K562 (cell line): Measurements from ENCODE around the gene ZNF438. TPM values are rescaled to one million over a fixed set of nuclear protein-coding genes. Genes with fewer than 3 reads are reported as not detected.

Source experiments
- ATAC-seq: fragments of 200-7000 bp; cut with Tn5 transposase; 3 replicates; pipeline ENCODE4 v1.9.1; 2020; ENCODE audit warnings: moderate library complexity
- BruUV-seq: library from RNA; stranded (reverse); fragments of 400-500 nt; replicated peaks from 2 replicates; lab custom pipeline; 2021; lab: Mats Ljungman, UMichigan
- CTCF ChIA-PET: fragments of 300-600 bp; formaldehyde crosslinking; extraction: SDS; loops from one replicate; lab custom pipeline; 2021; ENCODE audit warnings: low intra/inter-chr PET ratio; lab: Yijun Ruan, JAX
- POLR2A ChIA-PET: fragments of 300-600, 350-650 bp; sonication (Branson Sonifier 250); formaldehyde crosslinking; extraction: SDS; loops from one replicate; lab custom pipeline; 2021; ENCODE audit warnings: antibody characterized with exemption, inconsistent platforms; lab: Yijun Ruan, JAX
- DNase-seq, 4 experiments: peaks; one replicate each; pipeline versions ENCODE4 v3.0.0 to v3.0.0-alpha.2; 2011 to 2018; ENCODE audit warnings: low spot score in 3 of 4, mixed read lengths in 3 of 4; ENCODE audit errors: extremely low read depth in 1 of 4
- FAIRE-seq: peaks from 2 replicates; lab custom pipeline; 2011; peaks lifted over from hg19 to GRCh38; lab: Jason Lieb, UNC
- H2AFZ ChIP-seq: 2 replicates; pipeline ENCODE4 v1.6.0; 2011; ENCODE audit warnings: low read depth, low read length, control low read depth, inconsistent platforms
- H3K27ac ChIP-seq: fragments of 200-600 bp; 3 replicates; pipeline ENCODE4 v1.8.0; 2011; ENCODE audit warnings: low read depth, mild to moderate bottlenecking, control low read depth, inconsistent platforms, low read length, moderate library complexity, mixed read lengths; ENCODE audit errors: extremely low read depth
- H3K27me3 ChIP-seq, 2 experiments: fragments of 300-600 bp in 1 of 2; 2 replicates in 1 of 2; 3 replicates in 1 of 2; pipeline versions ENCODE4 v1.6.0 to v1.8.0; 2011; ENCODE audit warnings: inconsistent platforms in 2 of 2, low read length in 2 of 2, mild to moderate bottlenecking in 1 of 2, mixed read lengths in 1 of 2, moderate library complexity in 1 of 2; ENCODE audit not compliant: control insufficient read depth in 2 of 2, insufficient read depth in 2 of 2
- H3K36me3 ChIP-seq: fragments of 300-600 bp; 3 replicates; pipeline ENCODE4 v1.8.0; 2011; ENCODE audit warnings: mild to moderate bottlenecking, low read length, inconsistent platforms; ENCODE audit not compliant: control insufficient read depth, insufficient read depth
- H3K4me1 ChIP-seq, 2 experiments: fragments of 200-600 bp in 1 of 2; replicated peaks in 1 of 2; 2 replicates in 1 of 2; 3 replicates in 1 of 2; pipeline versions ENCODE4 v1.5.1 to v1.8.0; 2011; ENCODE audit warnings: inconsistent platforms in 2 of 2, low read length in 2 of 2, mild to moderate bottlenecking in 1 of 2, mixed read lengths in 1 of 2, moderate library complexity in 1 of 2; ENCODE audit not compliant: control insufficient read depth in 2 of 2, insufficient read depth in 2 of 2
- H3K4me2 ChIP-seq: 2 replicates; pipeline ENCODE4 v1.6.1; 2011; ENCODE audit warnings: low read length, control low read depth, inconsistent platforms, mixed read lengths; ENCODE audit not compliant: insufficient read depth
- H3K4me3 ChIP-seq: fragments of 200-600 bp; sonication (generic), shearing (Covaris generic); 2 replicates; pipeline ENCODE4 v1.5.1; 2016; ENCODE audit warnings: control low read depth, inconsistent platforms
- H3K79me2 ChIP-seq: fragments of 200-600 bp; 3 replicates; pipeline ENCODE4 v1.8.0; 2011; ENCODE audit warnings: low read length, inconsistent platforms; ENCODE audit not compliant: control insufficient read depth, insufficient read depth
- H3K9ac ChIP-seq, 2 experiments: 2 replicates each; pipeline versions ENCODE4 v1.6.0 to v1.6.1; 2011; ENCODE audit warnings: low read depth in 2 of 2, low read length in 2 of 2, control low read depth in 1 of 2, inconsistent platforms in 1 of 2, mild to moderate bottlenecking in 1 of 2, mixed read lengths in 1 of 2; ENCODE audit not compliant: insufficient read depth in 1 of 2
- H3K9me1 ChIP-seq: one replicate; pipeline ENCODE4 v1.6.0; 2011; ENCODE audit warnings: inconsistent platforms, mild to moderate bottlenecking, low read length, moderate library complexity; ENCODE audit not compliant: control insufficient read depth, insufficient read depth
- H3K9me3 ChIP-seq: replicated peaks from 2 replicates; pipeline ENCODE4 v1.5.1; 2011; ENCODE audit warnings: low read depth, low read length, inconsistent platforms; ENCODE audit not compliant: control insufficient read depth, insufficient read depth
- H4K20me1 ChIP-seq: replicated peaks from 2 replicates; pipeline ENCODE4 v1.6.1; 2011; ENCODE audit warnings: low read length, inconsistent platforms, mixed read lengths; ENCODE audit not compliant: control insufficient read depth, insufficient read depth
- ARID2 ChIP-seq: fragments of 450-650 bp; IDR thresholded peaks from 2 replicates; pipeline ENCODE4 v1.6.1; 2017; ENCODE audit warnings: antibody characterized with exemption, mild to moderate bottlenecking
- ASH1L ChIP-seq: fragments of 450-650 bp; IDR thresholded peaks from 2 replicates; pipeline ENCODE4 v1.6.1; 2018; ENCODE audit warnings: borderline replicate concordance, mild to moderate bottlenecking, low read depth; ENCODE audit not compliant: partially characterized antibody
- EP400 ChIP-seq: fragments of 450-650 bp; IDR thresholded peaks from 2 replicates; pipeline ENCODE4 v1.6.1; 2017; ENCODE audit warnings: antibody characterized with exemption, mild to moderate bottlenecking, moderate library complexity
- GTF3C2 ChIP-seq: IDR thresholded peaks from 3 replicates; pipeline ENCODE4 v1.6.1; 2011; ENCODE audit warnings: borderline replicate concordance, mild to moderate bottlenecking, moderate library complexity; ENCODE audit not compliant: insufficient read length; ENCODE audit errors: extremely low read depth
- IRF9 ChIP-seq: fragments of 450-650 bp; IDR thresholded peaks from 2 replicates; pipeline ENCODE4 v1.6.1; 2016; ENCODE audit warnings: missing biosample characterization, missing genetic modification characterization
- MBD1 ChIP-seq: fragments of 250-450 bp; sonication (Bioruptor Pico); IDR thresholded peaks from 2 replicates; pipeline ENCODE4 v1.8.0; 2022; ENCODE audit warnings: inconsistent platforms
- PHF8 ChIP-seq: fragments of 200-600 bp; sonication (generic); IDR thresholded peaks from 2 replicates; pipeline ENCODE4 v1.6.1; 2012; ENCODE audit warnings: mixed run types, mild to moderate bottlenecking, inconsistent platforms, low read length, moderate library complexity, borderline replicate concordance
- SIN3A ChIP-seq, 2 experiments: fragments of 150-350 bp in 1 of 2; IDR thresholded peaks; 2 replicates each; pipeline ENCODE4 v1.6.1; 2011 to 2016; ENCODE audit warnings: borderline replicate concordance in 2 of 2, low read depth in 2 of 2, low read length in 2 of 2, mild to moderate bottlenecking in 2 of 2, moderate library complexity in 2 of 2; ENCODE audit not compliant: control insufficient read depth in 1 of 2
- YY1 ChIP-seq, 3 experiments: IDR thresholded peaks; 2 replicates each; pipeline ENCODE4 v1.6.1; 2011; ENCODE audit warnings: low read length in 2 of 3, mild to moderate bottlenecking in 2 of 3, moderate library complexity in 2 of 3, borderline replicate concordance in 1 of 3, control low read depth in 1 of 3, low read depth in 1 of 3; ENCODE audit not compliant: insufficient read depth in 3 of 3, insufficient replicate concordance in 2 of 3, control insufficient read depth in 1 of 3, insufficient read length in 1 of 3; ENCODE audit errors: extremely low read depth in 1 of 3
- ZNF12 ChIP-seq: sonication (generic); formaldehyde crosslinking; IDR thresholded peaks from 2 replicates; pipeline ENCODE4 v1.4.0; 2020; ENCODE audit warnings: mild to moderate bottlenecking, missing genetic modification reagents
- ZNF253 ChIP-seq: fragments of 250-450 bp; sonication (Bioruptor Pico); conservative IDR thresholded peaks from 2 replicates; pipeline ENCODE4 v1.6.1; 2021; ENCODE audit warnings: mild to moderate bottlenecking
- WGBS: fragments of 100-300 bp; shearing (Covaris generic); methylation state at CpG from one replicate; pipeline ENCODE4 v1.1.6; 2016; ENCODE audit warnings: low coverage, mixed read lengths; ENCODE audit not compliant: insufficient coverage; ENCODE audit errors: missing lambda C conversion rate; 5-methylcytosine and 5-hydroxymethylcytosine counted together
- in situ Hi-C: fragments of 300-500 bp; cut with MboI; formaldehyde crosslinking; loops from 4 replicates; pipeline ENCODE4 v1.15.0; 2018; ENCODE audit warnings: inconsistent platforms, mixed read lengths
- intact Hi-C: fragments of 100-400 bp; cut with micrococcal nuclease; formaldehyde crosslinking; loops from 2 replicates; pipeline ENCODE4 v1.14.2; 2022
- polyA plus RNA-seq, 8 experiments: library from polyadenylated mRNA; depleted of rRNA in 4 of 8; stranded (reverse) in 5 of 8; unstranded in 3 of 8; fragments of >200 nt; fragmentation: Nextera tagmentation in 2 of 8; fragmentation: Illumina TruSeq in 1 of 8; extraction: Ambion mirVana in 2 of 8; extraction: Trizol in 1 of 8; gene quantifications; 2 replicates each; pipeline versions ENCODE4 v1.2.1 to v1.2.3, GENCODE V29; 2011 to 2014; ENCODE audit warnings: inconsistent platforms in 1 of 8, missing spikeins in 1 of 8
- total RNA-seq, 7 experiments: library from RNA; depleted of rRNA in 6 of 7; stranded (reverse); fragments of >200 nt in 6 of 7; fragmentation: Illumina TruSeq in 2 of 7; extraction: Trizol in 2 of 7; gene quantifications; 2 replicates each; pipeline versions ENCODE4 v1.2.1 to v1.2.3, GENCODE V29; 2011 to 2021; ENCODE audit warnings: low replicate concordance in 1 of 7

Gene ZNF438
- total and polyA plus RNA-seq, 9 of the 15 experiments (the other 6 are each of a cell fraction or from before 2014, with no cell fraction given), result 0.45 to 1.5 (median 0.91) TPM

GRCh38 chr10:30820261-30820991, 211.2 kb downstream of the ZNF438 start:
- Histone ChIP-seq H3K9me3 (no peaks in the 10 kb centered on the region), H3K27me3 (peaks cover 0 to 23% of the 10 kb centered on the region in 2 experiments; a peak in 3 of 5 replicates), H3K79me2 (no peaks in the 10 kb centered on the region), H3K27ac (no peak overlapping the region), H3K4me3 (no peak overlapping the region), H3K9me1 (peaks cover 3% of the 10 kb centered on the region), H3K9ac (no peak overlapping the region), H4K20me1 (peaks cover 9% of the 10 kb centered on the region; the same call in 1 of the 2 replicates), H3K36me3 (no peaks in the 10 kb centered on the region), H2AFZ (no peak overlapping the region), H3K4me1 (peaks cover 21 to 31% of the 10 kb centered on the region in 2 experiments), H3K4me2 (no peak overlapping the region)
- POLR2A ChIA-PET, result interaction anchor here (0.6 to 1.4 kb wide), 3 partner anchors 8 to 545 kb away, joined by 3 to 5 read pairs (median 3); no protein-coding TSS in a partner anchor
- FAIRE-seq (peak; percentile 35), ATAC-seq (no peak), DNase-seq (no peak)
- WGBS, result 22% methylated on average over 10 of the region's 10 CpGs
- no TSS peak for BruUV-seq
- intact Hi-C loops, result no loop called here
- CTCF ChIA-PET, result no interaction called here
- in situ Hi-C loops, result no loop called here
- TF ChIP-seq MBD1 (no peak), GTF3C2 (no peak), EP400 (no peak), ZNF253 (CRISPR knock-in tag) (no peak), IRF9 (tag) (no peak), PHF8 (no peak), SIN3A (IDR thresholded peaks at IDR 0.05; ENCODE audit: borderline replicate concordance in 2 of 2, control insufficient read depth in 1 of 2, low read depth in 2 of 2, low read length in 2 of 2) (no peak), ASH1L (no peak), ZNF12 (CRISPR knock-in tag) (no peak), YY1 (IDR thresholded peaks at IDR 0.05; ENCODE audit: borderline replicate concordance in 1 of 3, control insufficient read depth in 1 of 3, extremely low read depth in 1 of 3, insufficient read depth in 3 of 3, insufficient read length in 1 of 3, insufficient replicate concordance in 2 of 3, low read depth in 1 of 3, low read length in 2 of 3) (no peak), ARID2 (no peak)
